Lower lobe of right lung (tissue), 2 donors: ENCODE results near the gene MYOCD. TPM values are rescaled to one million over a fixed set of nuclear protein-coding genes. Genes with fewer than 3 reads are reported as not detected.
"Not testable (repeated sequence)": the region's sequence is repeated elsewhere in the genome, so short reads cannot be mapped to it uniquely, and the experiment has no call there.

ENCODE experiments used
- ATAC-seq, 2 donors: fragments of 200-7000 bp; cut with Tn5 transposase; one replicate each; pipeline ENCODE4 v1.9.1; 2020 to 2022; ENCODE audit warnings: mild to moderate bottlenecking in 2 of 2, moderate library complexity in 2 of 2
- DNase-seq: peaks from one replicate; pipeline ENCODE4 v3.0.0-alpha.2; 2020
- H3K27ac ChIP-seq: fragments of 200-600 bp; one replicate; pipeline ENCODE4 v1.8.0; 2022
- H3K27me3 ChIP-seq: fragments of 200-600 bp; one replicate; pipeline ENCODE4 v1.8.0; 2022; ENCODE audit warnings: low read depth
- H3K36me3 ChIP-seq: fragments of 200-600 bp; one replicate; pipeline ENCODE4 v1.8.0; 2022; ENCODE audit warnings: mild to moderate bottlenecking
- H3K4me1 ChIP-seq: fragments of 200-600 bp; one replicate; pipeline ENCODE4 v1.8.0; 2022
- H3K4me3 ChIP-seq: fragments of 200-600 bp; one replicate; pipeline ENCODE4 v1.8.0; 2022; ENCODE audit warnings: mild to moderate bottlenecking
- H3K9me3 ChIP-seq: fragments of 200-600 bp; one replicate; pipeline ENCODE4 v1.8.0; 2022
- CTCF ChIP-seq: fragments of 200-600 bp; IDR thresholded peaks from one replicate; pipeline ENCODE4 v1.8.0; 2022; ENCODE audit warnings: antibody characterized with exemption, mild to moderate bottlenecking
- intact Hi-C: fragments of 100-400 bp; cut with DNase I; formaldehyde crosslinking; loops from one replicate; pipeline ENCODE4 v1.11.0; 2022
- total RNA-seq: library from RNA; stranded (reverse); fragmentation: NEBNext Ultra II Directional; extraction: Animal tissue kit (Norgen Biotek cat#: 25700); gene quantifications from one replicate; pipeline ENCODE4 v1.2.1, GENCODE V29; 2021
- donor health status: DM: no; HTN: yes; CAD: no; lungs with severe emphysema.

MYOCD gene
- total RNA-seq, 1 donor from 2014 or later, result 3.6 TPM

GRCh38 chr17:12627177-12627629 lies 38.5 kb upstream of the MYOCD start:
- H3K27ac ChIP-seq, result no peak overlapping the region
- H3K36me3 ChIP-seq, result no peaks in the 10 kb centered on the region
- TF ChIP-seq CTCF, result no peak
- DNase-seq (no peak), ATAC-seq (no peak)
- no peaks in the 10 kb centered on the region for H3K9me3 ChIP-seq
- H3K4me3 ChIP-seq, result no peak overlapping the region
- intact Hi-C loops, result no loop called here
- no peaks in the 10 kb centered on the region for H3K4me1 ChIP-seq
- peaks cover 4% of the 10 kb centered on the region for H3K27me3 ChIP-seq

GRCh38 chr17:12627781-12628451 lies 37.8 kb upstream of the MYOCD start:
- H3K27ac ChIP-seq, result no peak overlapping the region

GRCh38 chr17:12631076-12631475 lies 34.6 kb upstream of the MYOCD start:
- no peak for TF ChIP-seq CTCF
- ATAC-seq (no peak), DNase-seq (no peak)

More at GRCh38 chr17:12627781-12628451, 37.8 kb upstream of the MYOCD start:
- no peaks in the 10 kb centered on the region for H3K9me3 ChIP-seq
- peaks cover 4% of the 10 kb centered on the region for H3K27me3 ChIP-seq
- no peak for TF ChIP-seq CTCF
- no peaks in the 10 kb centered on the region for H3K4me1 ChIP-seq
- H3K4me3 ChIP-seq, result no peak overlapping the region
- intact Hi-C loops, result no loop called here
- DNase-seq, result no peak
- H3K36me3 ChIP-seq, result no peaks in the 10 kb centered on the region
- ATAC-seq, result no peak

GRCh38 chr17:12632785-12633184 lies 32.9 kb upstream of the MYOCD start:
- ATAC-seq, result no peak
- intact Hi-C loops, result no loop called here

More at GRCh38 chr17:12631076-12631475, 34.6 kb upstream of the MYOCD start:
- H3K27me3 ChIP-seq, result no peaks in the 10 kb centered on the region
- H3K4me3 ChIP-seq, result no peak overlapping the region
- no peak overlapping the region for H3K27ac ChIP-seq
- no peaks in the 10 kb centered on the region for H3K4me1 ChIP-seq
- intact Hi-C loops, result no loop called here
- H3K36me3 ChIP-seq, result no peaks in the 10 kb centered on the region
- no peaks in the 10 kb centered on the region for H3K9me3 ChIP-seq

GRCh38 chr17:12634789-12635414 lies 30.8 kb upstream of the MYOCD start:
- DNase-seq (no peak), ATAC-seq (no peak)
- no peaks in the 10 kb centered on the region for H3K27me3 ChIP-seq
- H3K36me3 ChIP-seq, result no peaks in the 10 kb centered on the region
- no peak for TF ChIP-seq CTCF
- no peaks in the 10 kb centered on the region for H3K9me3 ChIP-seq
- H3K4me3 ChIP-seq, result no peak overlapping the region
- H3K27ac ChIP-seq, result no peak overlapping the region
- H3K4me1 ChIP-seq, result no peaks in the 10 kb centered on the region
- intact Hi-C loops, result no loop called here

More at GRCh38 chr17:12632785-12633184, 32.9 kb upstream of the MYOCD start:
- Histone ChIP-seq H3K9me3 (no peaks in the 10 kb centered on the region), H3K4me1 (no peaks in the 10 kb centered on the region), H3K36me3 (no peaks in the 10 kb centered on the region), H3K27ac (no peak overlapping the region), H3K4me3 (no peak overlapping the region), H3K27me3 (no peaks in the 10 kb centered on the region)
- DNase-seq, result no peak
- no peak for TF ChIP-seq CTCF

- intact Hi-C loops, DNase-seq, H3K36me3 ChIP-seq, H3K27me3 ChIP-seq, H3K9me3 ChIP-seq, H3K4me1 ChIP-seq, H3K27ac ChIP-seq, ATAC-seq, H3K4me3 ChIP-seq: not testable (repeated sequence)
Measured at GRCh38 chr17:12635996-12636395, 29.7 kb upstream of the MYOCD start.
